GM19043 (cell line): ENCODE results near the gene CAPN3.

Source experiments
- ATAC-seq: cut with Tn5 transposase; IDR thresholded peaks from one replicate; pipeline ENCODE4 v1.9.1; 2021; ENCODE audit warnings: low read depth; ENCODE audit not compliant: unreplicated experiment

Gene CAPN3

DNA sequence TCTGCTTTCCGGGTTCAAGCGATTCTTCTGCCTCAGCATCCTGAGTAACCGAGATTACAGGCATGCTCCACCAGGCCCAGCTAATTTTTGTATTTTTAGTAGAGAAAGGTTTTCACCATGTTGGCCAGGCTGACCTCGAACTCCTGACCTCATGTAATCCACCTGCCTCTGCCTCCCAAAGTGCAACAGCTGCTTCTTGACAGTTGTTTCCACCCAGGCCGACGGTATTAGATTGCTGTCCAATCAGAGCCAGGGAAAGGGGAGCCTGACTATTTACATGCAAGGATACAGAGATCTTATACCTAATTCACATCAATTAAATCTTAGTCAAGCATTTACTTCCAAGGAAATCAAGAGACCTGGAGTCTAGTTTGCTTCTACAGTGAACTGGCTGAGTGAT, 4.0 kb upstream of the CAPN3 start:
- no peak for ATAC-seq

DNA sequence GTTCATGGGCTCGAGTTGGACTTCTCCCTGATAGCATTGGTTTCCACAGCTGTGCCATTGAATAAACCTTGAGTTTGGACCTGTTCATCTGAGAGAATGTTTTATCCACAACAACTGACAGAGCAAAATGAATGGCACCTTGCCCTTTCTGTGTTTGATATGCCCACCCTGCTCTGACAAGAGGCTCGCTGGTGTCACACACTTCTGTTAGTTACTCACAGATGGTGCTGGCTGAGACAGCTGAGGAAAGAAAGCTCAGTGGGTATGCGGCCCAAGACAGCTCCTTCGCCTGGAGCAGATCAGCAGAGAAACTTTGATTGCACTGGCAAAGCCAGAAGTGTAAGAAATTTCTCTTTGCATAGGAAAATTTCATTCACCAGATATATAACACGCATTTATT, 2.5 kb upstream of the CAPN3 start:
- ATAC-seq, result no peak

DNA sequence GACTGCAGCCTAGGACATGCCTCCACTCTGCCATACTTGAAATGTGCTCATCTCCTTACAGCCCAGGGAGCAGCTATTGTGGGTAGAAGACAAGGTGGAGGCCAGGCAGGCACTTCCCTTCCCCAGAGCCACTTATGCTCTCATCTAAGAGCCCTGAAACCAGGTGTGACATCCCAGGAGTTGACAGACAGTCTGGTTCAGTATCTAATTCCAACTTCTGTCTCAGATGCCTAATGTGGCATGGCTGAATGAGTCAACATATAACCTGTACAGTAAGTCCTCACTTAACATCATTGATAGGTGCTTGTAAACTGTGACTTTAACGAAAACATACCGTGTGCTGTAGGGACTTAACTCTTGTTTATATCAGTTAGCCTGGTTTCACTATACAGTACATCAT, 1.2 kb upstream of the CAPN3 start:
- no peak for ATAC-seq

DNA sequence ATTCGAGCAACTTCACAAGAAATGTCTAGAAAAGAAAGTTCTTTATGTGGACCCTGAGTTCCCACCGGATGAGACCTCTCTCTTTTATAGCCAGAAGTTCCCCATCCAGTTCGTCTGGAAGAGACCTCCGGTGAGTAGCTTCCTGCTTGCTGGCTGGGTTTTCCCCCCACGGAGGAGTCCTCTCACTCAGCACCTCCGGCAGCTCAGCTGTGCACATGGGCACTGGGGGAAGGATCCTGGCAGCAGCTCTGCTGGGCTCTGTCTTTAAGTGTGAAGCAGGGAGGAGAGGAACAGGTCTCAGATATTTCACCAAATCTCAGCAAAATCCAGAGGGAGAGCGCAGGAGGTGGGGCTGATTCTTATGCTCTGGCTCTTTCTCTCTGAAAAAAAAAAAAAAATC, 684 bp downstream of the CAPN3 start:
- no peak for ATAC-seq

DNA sequence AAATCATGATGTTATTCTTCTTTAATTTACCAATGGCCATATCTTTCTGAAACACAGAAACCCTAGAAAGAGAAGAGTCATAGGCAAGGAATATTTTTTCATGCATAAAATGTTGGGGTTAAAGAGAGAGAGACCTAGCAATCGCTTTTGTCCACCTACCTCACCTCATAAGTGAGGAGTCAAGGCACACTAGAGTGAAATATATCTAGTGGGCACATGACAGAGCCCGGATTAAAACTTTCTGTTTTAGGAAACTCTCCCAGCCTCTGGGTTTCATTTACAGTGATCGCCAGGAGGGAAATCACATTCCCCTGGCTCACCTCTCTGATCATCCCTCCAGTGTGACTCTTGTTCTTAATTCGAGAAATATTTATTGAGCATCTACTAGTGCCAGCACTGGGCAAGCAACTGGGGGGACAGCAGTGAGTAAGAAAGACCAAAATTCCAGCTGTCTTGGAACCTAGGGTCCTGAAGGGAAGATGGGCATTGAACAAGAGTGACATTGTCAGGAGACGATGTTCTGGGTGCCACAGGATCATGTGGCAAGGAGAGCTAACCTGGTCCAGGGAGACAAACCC, 1.3 kb downstream of the CAPN3 start:
- ATAC-seq, result no peak

DNA sequence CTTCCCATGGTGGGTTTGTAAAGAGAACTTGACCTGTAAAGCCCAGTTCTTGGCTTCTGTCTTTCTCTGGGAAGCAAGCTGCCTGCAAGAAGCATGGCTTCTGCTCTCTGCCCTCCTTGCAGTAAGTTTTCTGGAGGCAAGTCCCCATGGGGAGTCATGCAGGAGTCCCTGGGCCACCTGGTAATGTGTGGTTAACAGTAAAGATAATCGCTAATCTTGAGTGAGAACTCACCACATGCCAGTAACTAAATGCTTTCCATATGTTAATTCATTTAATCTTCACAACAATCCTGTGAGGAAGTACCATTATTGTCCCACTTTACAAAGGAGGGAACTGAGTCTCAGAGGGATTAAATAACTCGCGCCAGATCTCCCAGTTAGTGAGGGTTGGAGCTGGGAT, 4.2 kb downstream of the CAPN3 start:
- ATAC-seq, result no peak

DNA sequence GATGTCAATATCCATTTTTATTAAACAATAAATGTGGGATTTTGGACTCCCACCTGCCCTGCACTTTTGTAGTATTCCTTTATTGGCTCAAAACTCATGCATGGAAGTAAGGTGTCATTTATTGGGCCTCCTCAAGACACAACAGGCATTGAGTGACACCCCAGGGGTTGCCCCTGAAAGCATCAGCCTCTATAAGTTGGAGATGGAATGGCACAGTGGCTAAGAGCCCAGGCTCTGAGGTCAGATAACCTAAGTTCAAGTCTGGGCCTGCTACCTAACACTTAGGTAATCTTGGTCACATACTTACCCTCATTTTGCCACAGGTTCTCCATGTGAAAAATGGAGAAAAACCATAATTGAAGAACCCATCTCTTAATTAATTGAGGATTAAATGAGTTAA, 4.6 kb downstream of the CAPN3 start:
- no peak for ATAC-seq

DNA sequence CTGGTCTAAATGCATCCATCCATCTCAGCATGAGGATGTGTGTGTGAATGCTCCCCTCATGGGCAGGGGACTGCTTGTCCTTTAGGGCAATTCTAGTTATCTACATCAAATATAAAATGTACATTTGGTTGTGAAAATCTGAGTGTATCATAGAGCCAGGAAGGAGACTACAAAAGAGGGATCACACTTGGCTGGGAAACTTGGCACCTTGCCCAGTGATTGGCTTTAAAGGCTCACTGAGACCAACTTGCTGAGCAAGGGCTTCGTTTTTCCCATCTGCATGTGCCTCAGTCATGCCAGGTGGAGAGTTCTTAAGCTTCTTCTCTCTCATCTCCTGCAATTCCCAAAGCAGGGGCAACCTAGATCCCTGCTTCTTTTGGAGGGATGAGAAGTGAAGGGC, 5.2 kb downstream of the CAPN3 start:
- no peak for ATAC-seq

DNA sequence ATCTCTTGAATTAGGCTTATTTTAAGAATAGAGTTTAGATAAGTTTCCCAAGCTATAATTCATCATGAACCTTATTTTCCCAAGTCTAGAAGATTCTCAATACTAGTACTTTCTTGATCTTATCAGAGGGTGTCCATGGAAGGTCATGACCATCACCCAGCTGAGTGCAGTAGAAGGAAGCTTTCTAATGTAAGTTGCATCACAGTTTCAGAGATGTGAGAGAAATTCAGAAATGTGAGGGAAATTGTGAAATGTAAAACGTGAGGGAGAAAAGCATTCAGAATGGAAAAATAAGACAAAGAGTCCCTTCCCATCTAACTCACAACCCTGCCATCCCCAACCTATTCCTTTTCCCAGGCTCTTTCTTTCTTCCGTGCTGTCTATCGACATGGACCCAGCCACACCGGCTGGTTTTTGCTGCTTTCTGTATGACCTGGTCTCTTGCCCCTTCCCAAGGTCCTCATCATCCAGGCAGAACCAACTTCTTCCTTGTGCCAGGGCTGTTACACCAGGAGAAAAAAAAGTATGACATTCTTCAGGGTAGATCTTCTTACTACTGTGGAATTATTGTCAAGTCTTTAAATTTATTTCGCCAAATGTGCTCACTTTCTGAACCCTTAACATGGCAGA, 6.7 kb downstream of the CAPN3 start:
- no peak for ATAC-seq

DNA sequence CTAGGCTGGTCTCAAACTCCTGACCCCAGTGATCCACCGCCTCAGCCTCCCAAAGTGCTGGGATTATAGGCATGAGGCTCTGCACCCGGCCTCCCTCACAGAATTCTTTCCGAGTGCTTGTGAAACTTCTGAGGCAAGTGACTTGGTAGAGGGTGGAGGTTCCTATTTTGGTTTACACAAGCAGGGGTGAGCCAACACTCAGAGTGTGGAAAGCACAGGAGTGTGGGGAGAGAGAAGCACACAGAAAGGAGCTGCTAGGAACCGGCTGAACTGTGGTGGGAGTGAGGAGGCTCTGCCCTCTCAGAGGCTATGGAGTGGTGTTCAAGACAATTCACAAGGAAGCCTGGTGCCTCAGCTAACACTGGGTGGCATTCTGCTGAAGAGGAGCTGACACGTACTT, 7.7 kb downstream of the CAPN3 start:
- ATAC-seq, result no peak

DNA sequence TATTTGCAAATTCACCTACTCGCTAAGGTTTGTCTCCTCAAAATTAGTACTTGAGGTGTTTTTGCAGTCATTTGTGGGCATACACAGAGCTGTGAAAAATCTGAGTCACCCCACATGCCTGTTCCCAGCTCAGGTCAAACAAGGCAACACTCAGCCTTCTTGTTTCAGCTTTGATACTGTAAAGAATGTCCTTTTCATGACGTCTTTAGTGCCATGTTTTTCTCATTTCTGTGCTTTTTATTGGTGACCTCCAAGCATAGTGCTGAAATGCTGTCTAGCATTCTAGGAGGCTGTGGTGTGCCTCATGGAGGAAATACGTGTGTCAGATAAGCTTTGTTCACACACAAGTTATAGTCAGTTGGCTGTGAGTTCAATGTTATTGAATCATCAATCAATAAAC, 8.8 kb downstream of the CAPN3 start:
- no peak for ATAC-seq

DNA sequence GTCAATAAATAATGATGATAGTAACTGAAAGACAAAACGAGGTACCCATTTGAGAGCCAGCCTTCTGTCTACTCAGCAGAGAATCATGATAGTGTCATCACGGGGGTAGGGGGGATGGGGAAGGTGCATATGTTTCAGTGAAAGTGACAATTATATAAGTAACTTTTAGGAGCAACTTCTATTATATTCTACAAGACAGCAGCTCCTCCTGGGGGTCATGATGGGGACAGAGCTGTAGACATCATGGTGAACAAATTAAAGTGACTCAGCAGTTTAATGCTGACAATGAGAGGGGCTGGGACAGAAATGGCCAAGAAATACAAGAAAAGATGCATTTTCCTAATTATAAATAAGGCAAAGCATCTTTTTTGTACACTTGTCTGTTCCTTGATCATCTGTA, 11.8 kb downstream of the CAPN3 start:
- no peak for ATAC-seq

DNA sequence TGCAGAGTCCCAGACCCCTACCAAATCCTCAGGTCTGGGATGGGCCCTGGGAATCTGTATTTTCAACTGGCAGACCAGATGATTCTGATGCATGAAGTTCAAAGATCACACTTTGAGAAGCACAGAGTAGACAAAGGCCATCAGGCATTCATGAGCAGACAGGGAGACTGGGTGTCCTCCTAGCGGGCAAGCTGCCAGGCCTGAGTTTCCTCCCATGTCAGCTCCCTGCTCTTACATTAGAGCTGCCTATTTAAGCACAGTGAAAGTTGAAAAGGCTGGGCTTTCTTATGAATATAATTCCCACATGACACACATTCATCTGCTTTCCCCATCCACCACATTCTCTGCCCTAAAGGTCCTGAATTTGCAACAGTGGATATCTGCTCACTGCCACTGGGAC, 14.0 kb downstream of the CAPN3 start:
- ATAC-seq, result no peak

DNA sequence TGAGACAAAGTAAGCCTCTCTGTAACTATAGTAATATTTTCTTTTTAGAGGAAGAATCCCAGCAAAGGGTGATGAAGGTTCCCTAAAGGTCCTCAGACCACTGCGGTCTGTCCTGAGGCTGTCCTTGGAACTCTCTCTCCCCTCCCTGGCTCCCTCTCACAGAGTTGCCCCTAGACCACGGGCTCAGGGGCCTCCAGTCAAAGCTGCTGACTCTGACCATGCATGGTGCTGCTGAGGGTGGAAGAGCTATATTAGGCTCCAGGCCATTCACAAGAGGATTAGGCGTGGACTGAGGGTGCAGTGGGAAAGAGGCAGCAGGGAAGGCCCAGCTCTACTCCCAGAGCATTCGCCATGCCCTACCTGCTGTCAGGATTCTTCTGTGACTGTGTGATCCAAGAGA, 14.6 kb downstream of the CAPN3 start:
- no peak for ATAC-seq

DNA sequence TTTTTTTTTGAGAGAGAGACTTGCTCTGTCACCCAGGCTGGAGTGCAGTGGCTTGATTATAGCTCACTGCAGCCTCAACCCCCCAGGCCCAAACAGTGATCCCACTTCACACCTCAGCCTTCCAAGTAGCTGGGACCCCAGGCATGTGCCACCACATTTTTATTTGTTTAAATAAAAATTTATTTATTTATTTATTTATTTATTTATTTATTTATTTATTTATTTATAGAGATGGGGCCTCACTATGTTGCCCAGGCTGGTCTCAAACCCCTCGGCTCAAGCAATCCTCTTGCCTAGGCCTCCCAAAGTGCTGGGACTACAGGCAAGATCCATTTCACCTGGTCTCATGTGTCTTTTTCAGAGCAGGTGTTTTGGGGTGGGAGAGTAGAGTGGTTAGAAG, 15.5 kb downstream of the CAPN3 start:
- no peak for ATAC-seq

DNA sequence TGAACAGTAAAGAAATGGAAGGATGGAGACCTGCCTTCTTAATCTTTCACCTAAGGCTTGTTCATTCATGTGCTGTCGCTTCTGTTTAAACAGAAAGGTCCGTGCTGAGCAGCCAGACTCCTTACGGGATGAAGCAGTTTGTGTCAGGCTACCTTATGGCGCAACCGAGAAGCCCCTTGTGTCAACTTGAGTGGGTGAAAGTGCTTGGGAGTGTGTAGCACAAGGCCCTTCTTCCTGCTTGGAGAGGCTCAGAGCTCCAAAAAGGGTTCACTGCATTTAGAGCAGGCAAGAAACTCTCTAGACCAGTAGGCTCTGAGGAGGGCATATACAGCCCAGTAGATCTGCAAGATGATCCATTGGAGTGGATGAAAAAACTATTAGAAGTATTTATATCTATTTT, 16.0 kb downstream of the CAPN3 start:
- ATAC-seq, result no peak

DNA sequence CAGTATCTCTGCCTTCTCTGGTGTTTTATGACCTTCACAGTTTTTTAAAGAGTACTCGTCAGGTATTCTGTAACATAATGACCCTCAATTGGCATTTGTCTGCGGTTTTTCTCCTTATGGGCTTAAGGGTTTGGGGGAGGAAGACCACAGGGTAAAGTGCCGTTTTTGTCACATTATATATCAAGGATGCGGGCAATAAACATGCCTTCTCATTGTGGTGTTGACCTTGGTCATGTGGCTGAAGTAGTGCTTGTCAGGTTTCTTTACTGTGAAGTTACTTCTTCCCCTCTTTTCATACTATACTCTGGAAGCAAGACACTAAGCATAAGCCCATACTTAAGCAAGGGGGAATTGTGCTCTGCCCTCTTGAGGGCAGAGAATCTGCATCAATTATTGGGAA, 16.6 kb downstream of the CAPN3 start:
- no peak for ATAC-seq

DNA sequence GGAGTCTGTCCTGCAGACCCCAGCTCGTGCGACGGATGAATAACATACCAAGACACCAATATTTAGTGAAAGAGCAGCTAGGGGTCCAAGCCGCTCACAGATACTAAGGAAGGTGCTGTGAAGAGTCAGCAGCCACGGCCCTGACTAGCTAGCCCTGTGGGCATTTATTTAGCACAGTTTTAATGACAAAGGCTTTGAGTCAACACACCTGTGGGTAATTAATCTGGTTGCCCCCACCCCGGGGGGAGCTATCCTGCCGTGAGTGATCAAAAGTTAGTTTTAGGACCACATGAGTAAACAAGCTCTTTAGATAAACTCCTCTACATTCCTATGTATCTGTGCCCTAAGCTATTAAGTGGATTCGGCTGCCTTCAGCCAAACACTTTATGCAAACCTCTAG, 18.7 kb downstream of the CAPN3 start:
- no peak for ATAC-seq

DNA sequence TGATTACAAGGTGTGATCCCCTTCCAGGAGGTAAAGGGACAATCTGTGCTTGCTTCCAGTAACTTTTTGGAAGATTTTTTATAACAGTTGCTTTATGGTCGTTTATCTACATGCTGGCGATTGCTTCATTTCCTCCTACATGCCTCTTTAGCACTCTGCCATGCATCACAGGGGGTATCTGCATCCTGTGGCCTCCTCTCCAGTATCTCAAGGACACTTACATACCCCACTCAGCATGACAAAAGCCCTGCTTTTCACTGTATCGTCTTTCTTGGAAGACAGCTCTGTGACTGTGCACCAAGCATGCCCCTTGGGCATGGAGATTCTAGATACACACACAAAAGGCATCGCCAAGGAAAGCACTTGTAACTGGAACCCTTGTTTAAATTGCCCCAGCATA, 25.3 kb downstream of the CAPN3 start:
- ATAC-seq, result no peak

DNA sequence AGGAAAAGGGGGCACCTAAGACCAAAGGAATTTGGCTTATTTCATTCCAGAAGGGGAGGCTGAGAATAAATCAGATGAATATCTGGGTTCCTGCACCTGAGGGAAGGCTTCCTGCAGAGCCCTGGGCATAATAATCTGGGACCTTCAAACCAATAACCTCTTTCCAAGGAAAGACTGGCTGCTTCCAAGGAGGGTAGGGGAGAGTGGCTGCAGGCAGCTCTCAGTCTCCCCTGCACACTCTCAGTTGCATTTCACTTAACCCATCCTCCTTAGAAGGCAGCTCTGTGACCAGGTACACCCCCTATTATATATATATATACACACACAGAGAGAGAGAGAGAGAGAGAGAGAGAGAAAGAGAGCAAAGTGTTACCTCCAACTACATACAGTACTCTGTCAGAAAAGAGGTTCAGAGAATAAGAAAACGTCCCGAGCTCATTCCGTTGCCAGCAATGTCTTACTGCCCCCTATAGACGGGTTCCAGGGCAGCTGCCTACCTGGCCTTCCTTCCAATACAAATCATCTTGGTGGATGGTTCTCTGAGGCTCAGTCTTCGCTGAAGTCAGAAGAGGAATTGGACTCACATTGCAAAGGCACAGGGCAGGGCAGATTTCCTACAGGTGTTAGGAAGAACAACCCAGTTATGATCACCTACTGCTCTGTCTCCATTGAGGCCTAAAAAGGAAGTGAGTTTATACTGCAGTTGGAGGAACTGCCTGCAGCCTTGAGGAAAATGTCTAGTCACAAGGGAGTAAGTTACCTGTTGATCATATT, 26.1 kb downstream of the CAPN3 start:
- no peak for ATAC-seq

DNA sequence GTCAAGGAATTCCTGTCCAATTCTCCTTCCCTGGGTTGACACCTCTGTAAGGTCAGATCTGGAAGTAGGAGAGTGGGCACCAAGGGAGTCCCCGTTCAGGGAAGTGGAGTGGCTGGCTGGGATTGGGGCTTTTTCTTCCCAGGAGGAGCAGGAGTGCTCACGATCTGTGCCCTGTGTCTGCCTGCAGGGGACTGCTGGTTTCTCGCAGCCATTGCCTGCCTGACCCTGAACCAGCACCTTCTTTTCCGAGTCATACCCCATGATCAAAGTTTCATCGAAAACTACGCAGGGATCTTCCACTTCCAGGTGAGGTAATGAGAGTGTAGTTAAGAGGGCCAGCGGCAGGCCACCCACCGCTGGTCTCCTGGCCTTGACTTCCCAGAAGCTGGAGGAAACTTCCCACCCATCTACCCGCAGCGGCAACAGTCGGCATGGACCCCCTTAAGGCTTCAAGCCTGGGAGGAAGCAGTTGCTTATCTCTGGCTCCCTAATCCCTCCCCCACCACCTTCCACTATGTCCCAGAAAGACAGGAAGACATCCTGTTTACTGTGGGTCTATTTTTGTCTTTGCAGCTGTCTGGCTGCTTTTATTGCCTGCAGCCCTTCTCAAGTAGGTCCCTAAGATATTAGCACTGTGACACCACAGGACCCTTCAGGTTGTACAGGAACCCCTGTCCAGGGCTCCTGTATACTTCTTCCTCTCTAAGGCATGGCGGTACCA, 26.8 kb downstream of the CAPN3 start:
- no peak for ATAC-seq

DNA sequence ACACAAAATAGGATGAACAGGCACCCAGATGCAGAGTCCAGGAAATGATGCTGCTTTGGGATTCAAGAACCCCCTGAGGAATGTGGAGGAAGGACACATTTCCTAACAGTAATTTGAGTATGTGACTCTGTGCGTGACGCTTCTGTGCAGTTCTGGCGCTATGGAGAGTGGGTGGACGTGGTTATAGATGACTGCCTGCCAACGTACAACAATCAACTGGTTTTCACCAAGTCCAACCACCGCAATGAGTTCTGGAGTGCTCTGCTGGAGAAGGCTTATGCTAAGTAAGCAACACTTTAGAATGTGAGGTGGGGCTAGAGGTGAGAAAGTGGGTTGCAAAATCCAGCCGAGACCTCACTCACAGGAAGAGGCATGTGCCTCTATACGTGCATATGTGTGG, 28.3 kb downstream of the CAPN3 start:
- no peak for ATAC-seq
